Measurements from ENCODE around the gene LASP1NB.

LASP1NB gene

GRCh38 chr17:38881600-38882191 is 43.7 kb upstream of the LASP1NB start:
- H3K36me3 ChIP-seq: peaks cover 0 to 78% (median 28%) of the 10 kb centered on the region in 9 donors
- 23 to 37% (median 31%) methylated on average over 8 of the region's 8 CpGs for WGBS, 4 donors
- peak overlapping the region; percentile 15 to 87 (median 63) for H3K27ac ChIP-seq
- peak; percentile 69 to 83 (median 79) for DNase-seq
- peak in 3 of 4 donors; percentile 46 to 58 (median 49) for ATAC-seq
- intact Hi-C loops (cut with DNase I): loop anchor here in 2 of 10 donors (2.0 to 5.0 kb wide), 2 partner anchors 13 to 41 kb away; no protein-coding TSS in a partner anchor
- H3K27me3 ChIP-seq: no peaks in the 10 kb centered on the region
- no peaks in the 10 kb centered on the region for H3K9me3 ChIP-seq
- TF ChIP-seq POLR2A (IDR thresholded peaks at IDR 0.05) (no peak), CTCF (IDR thresholded peaks at IDR 0.05) (no peak)
- peaks cover 15 to 99% (median 85%) of the 10 kb centered on the region in 12 donors for H3K4me1 ChIP-seq
- H3K4me3 ChIP-seq: peak overlapping the region in 1 of 12 donors; percentile 23

DNA sequence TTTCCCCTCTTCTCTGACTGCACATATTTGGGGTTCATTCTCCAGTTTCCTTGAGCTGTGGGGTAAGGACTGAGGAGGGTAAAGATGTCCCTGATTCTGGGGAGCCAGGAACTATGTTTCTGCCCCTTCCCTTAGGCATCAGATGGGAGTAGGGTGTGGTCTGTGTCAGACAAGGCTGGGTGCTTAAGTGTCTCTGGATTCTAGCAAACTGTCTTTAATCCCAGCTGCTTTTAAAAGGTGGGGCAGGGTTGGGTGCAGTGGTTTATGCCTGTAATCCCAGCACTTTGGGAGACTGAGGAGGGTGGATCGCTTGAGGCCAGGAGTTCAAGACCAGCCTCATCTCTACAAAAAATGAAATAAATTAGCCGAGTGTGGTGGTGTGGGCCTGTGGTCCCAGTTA is 42.5 kb upstream of the LASP1NB start:
- intact Hi-C loops (cut with DNase I): loop anchor here in 1 of 10 donors (5.0 kb wide), 1 partner anchor 39 kb away; no protein-coding TSS in a partner anchor
- DNase-seq: no peak
- peak overlapping the region; percentile 21 to 87 (median 68) for H3K27ac ChIP-seq
- WGBS, 4 donors: 83 to 98% (median 90%) methylated on average over 2 of the region's 2 CpGs
- ATAC-seq: no peak
- TF ChIP-seq CTCF (IDR thresholded peaks at IDR 0.05): no peak
- H3K27me3 ChIP-seq: no peaks in the 10 kb centered on the region
- H3K4me3 ChIP-seq: no peak overlapping the region
- H3K36me3 ChIP-seq: peaks cover 0 to 79% (median 37%) of the 10 kb centered on the region in 9 donors
- H3K9me3 ChIP-seq: no peaks in the 10 kb centered on the region
- H3K4me1 ChIP-seq: peaks cover 15 to 93% (median 86%) of the 10 kb centered on the region in 12 donors

DNA sequence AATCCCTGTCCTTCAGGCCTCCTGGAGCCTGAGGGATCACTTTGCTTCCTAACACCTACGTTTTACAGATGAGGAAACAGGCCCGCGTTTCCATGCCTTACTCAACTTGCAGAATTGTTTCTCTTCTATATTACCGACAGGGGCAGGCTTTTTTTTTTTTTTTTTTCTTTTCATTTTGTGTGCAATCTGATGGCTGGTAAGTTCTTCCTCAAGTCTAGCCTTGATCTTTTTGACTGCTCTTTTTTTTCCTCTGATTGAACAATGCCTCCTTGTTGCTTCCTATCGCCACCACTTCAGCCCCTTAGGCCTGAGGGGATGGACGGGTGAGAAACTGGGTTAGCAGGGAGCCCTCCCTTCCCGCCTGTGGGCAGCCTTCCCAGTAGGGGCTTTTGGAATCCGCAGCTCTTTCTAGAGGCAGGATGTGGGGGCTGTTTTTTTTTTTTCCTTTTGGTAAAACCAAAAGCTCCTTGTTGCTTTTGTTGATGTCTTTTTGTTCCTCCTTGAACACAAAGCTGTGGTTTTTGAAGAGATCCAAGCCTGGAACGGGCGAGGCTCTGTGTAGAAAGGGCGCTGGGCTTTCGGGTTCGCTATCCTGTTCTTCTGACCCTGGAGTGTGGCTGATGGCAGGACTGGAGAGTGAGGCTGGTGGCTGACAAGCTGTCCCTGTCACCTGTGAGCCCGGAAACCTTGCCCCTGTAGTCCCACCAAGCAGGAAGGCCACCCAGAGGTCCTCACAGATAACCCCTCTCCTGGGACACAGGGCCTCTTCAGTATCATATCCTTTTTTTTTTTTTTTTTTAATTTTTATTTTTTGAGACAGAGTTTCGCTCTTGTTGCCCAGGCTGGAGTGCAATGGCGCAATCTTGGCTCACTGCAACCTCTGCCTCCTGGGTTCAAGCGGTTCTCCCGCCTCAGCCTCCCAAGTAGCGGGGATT is 41.6 kb upstream of the LASP1NB start:
- Histone ChIP-seq H3K4me3 (peak overlapping the region in 6 of 12 donors; percentile 7 to 27 (median 15)), H3K27ac (peak overlapping the region; percentile 21 to 87 (median 68)), H3K36me3 (peaks cover 0 to 79% (median 33%) of the 10 kb centered on the region in 9 donors), H3K4me1 (peaks cover 15 to 90% (median 83%) of the 10 kb centered on the region in 12 donors), H3K27me3 (no peaks in the 10 kb centered on the region), H3K9me3 (no peaks in the 10 kb centered on the region)
- intact Hi-C loops (cut with DNase I): loop anchor here in 1 of 10 donors (5.0 kb wide), 1 partner anchor 38 kb away; no protein-coding TSS in a partner anchor
- 32 to 54% (median 48%) methylated on average over 19 of the region's 19 CpGs for WGBS, 4 donors
- peak in 1 of 4 donors; percentile 38 for ATAC-seq
- TF ChIP-seq CTCF (IDR thresholded peaks at IDR 0.05) (no peak), POLR2A (IDR thresholded peaks at IDR 0.05) (no peak)
- DNase-seq: peak in 1 of 5 donors; percentile 69

Data from heart left ventricle (tissue), 16 donors.